ENCODE data around the gene POLD2. TPM values are rescaled to one million over a fixed set of nuclear protein-coding genes. Genes with fewer than 3 reads are reported as not detected.

The POLD2 gene
- total and polyA plus RNA-seq, 2 of the 8 experiments (the other 6 are each of a cell fraction or from before 2014, with no cell fraction given) = 148 to 214 TPM

GRCh38 chr7:44107116-44107960 lies 16.0 kb downstream of the POLD2 start:
- DNase-seq (ENCODE audit: low read depth in 1 of 2, low spot score in 2 of 2) (no peak), FAIRE-seq (no peak)
- 94% methylated on average over 14 of the region's 18 CpGs; no CpG with 5 or more reads in 1 of the 2 experiments for WGBS, 2 experiments (ENCODE audit: extremely low coverage in 1 of 2, insufficient coverage in 1 of 2, insufficient read length in 1 of 2, insufficient replicate concordance in 2 of 2, low coverage in 1 of 2, low lambda C conversion rate in 2 of 2, missing lambda C conversion rate in 1 of 2)
- ChIA-PET CTCF (ENCODE audit: partially characterized antibody) (interaction anchor here (1.0 kb wide), 1 partner anchor 22 kb away, joined by 3 read pairs; no protein-coding TSS in a partner anchor), POLR2A (ENCODE audit: partially characterized antibody) (interaction anchor here (1.1 to 1.4 kb wide), 2 partner anchors 8 to 10 kb away, joined by 4 to 6 read pairs; no protein-coding TSS in a partner anchor)
- Histone ChIP-seq H4K20me1 (replicated peaks in 1 of 2; ENCODE audit: control insufficient read depth in 1 of 2, insufficient read depth in 2 of 2, low read length in 2 of 2) (peaks cover 2 to 5% of the 10 kb centered on the region in 2 experiments), H3K79me1 (ENCODE audit: low read depth, low read length) (peaks cover 4% of the 10 kb centered on the region; the same call in 1 of the 2 replicates), H2AFZ (ENCODE audit: low read length) (no peak overlapping the region), H4K91ac (replicated peaks; ENCODE audit: insufficient read length, low read length) (no peak overlapping the region), H2BK15ac (ENCODE audit: low read length) (no peak overlapping the region), H3K23ac (ENCODE audit: insufficient read length) (no peak overlapping the region), H4K5ac (ENCODE audit: insufficient read length, low read depth, low read length) (no peak overlapping the region), H3K9me3 (ENCODE audit: insufficient read depth in 2 of 2, low read depth in 1 of 2, low read length in 1 of 2) (no peaks in the 10 kb centered on the region), H3K14ac (ENCODE audit: insufficient read length) (no peak overlapping the region), H3K36me3 (ENCODE audit: control insufficient read depth in 2 of 4, insufficient read depth in 4 of 4, low read length in 3 of 4) (no peaks in the 10 kb centered on the region; a peak in 2 of 8 replicates), H2BK12ac (ENCODE audit: low read depth, low read length) (no peak overlapping the region), H3K23me2 (ENCODE audit: low read depth, low read length) (peaks cover 15% of the 10 kb centered on the region), H2BK20ac (ENCODE audit: low read length) (no peak overlapping the region), H3K9ac (replicated peaks in 1 of 4; ENCODE audit: extremely low read depth in 1 of 4, low read depth in 3 of 4, low read length in 3 of 4) (no peak overlapping the region), H3K4ac (replicated peaks; ENCODE audit: insufficient read length, low read depth, low read length) (no peak overlapping the region), H2AK5ac (ENCODE audit: low read depth, low read length) (no peak overlapping the region), H3K27me3 (replicated peaks in 1 of 4; ENCODE audit: control insufficient read depth in 3 of 4, extremely low read depth in 1 of 4, insufficient read depth in 3 of 4, low read length in 3 of 4) (peaks cover 0 to 25% (median 16%) of the 10 kb centered on the region in 4 experiments; a peak in 6 of 7 replicates), H2BK5ac (ENCODE audit: low read depth, low read length) (no peak overlapping the region), H3K27ac (ENCODE audit: low read depth, low read length) (no peak overlapping the region), H3K79me2 (ENCODE audit: control insufficient read depth in 1 of 2, insufficient read depth in 2 of 2, low read length in 2 of 2) (no peaks in the 10 kb centered on the region; a peak in 1 of 4 replicates), H3K4me2 (ENCODE audit: insufficient read depth in 1 of 2, low read depth in 2 of 2, low read length in 2 of 2) (no peak overlapping the region), H3K56ac (replicated peaks; ENCODE audit: insufficient read length, low read depth, low read length) (no peak overlapping the region), H4K8ac (ENCODE audit: extremely low read depth, insufficient read depth, low read length) (no peak overlapping the region), H3K4me3 (ENCODE audit: extremely low read depth in 1 of 4, insufficient read depth in 2 of 4, low read depth in 3 of 4, low read length in 4 of 4) (no peak overlapping the region), H3K18ac (ENCODE audit: extremely low read depth, low read length) (no peak overlapping the region), H3K4me1 (replicated peaks in 1 of 4; ENCODE audit: control insufficient read depth in 3 of 4, insufficient read depth in 4 of 4, low read length in 3 of 4) (peaks cover 0 to 13% (median 9%) of the 10 kb centered on the region in 4 experiments; a peak in 6 of 7 replicates), H2BK120ac (replicated peaks; ENCODE audit: low read depth, low read length) (no peak overlapping the region)
- TF ChIP-seq E2F6 (IDR thresholded peaks at IDR 0.05) (no peak), ATF3 (IDR thresholded peaks at IDR 0.05; ENCODE audit: insufficient read depth, low read depth, low read length) (no peak), HDAC2 (IDR thresholded peaks at IDR 0.05; ENCODE audit: borderline replicate concordance in 1 of 2, low read depth in 2 of 2, low read length in 2 of 2) (no peak), PHF8 (conservative IDR thresholded peaks at IDR 0.05; ENCODE audit: low read depth, low read length) (no peak), TBP (IDR thresholded peaks at IDR 0.05; ENCODE audit: low read depth, low read length) (no peak), TEAD4 (IDR thresholded peaks at IDR 0.05; ENCODE audit: low read depth, low read length) (no peak), SUZ12 (IDR thresholded peaks at IDR 0.05; ENCODE audit: low read length) (no peak), NANOG (IDR thresholded peaks at IDR 0.05; ENCODE audit: insufficient read depth, low read depth, low read length, poor library complexity, severe bottlenecking) (no peak), NRF1 (IDR thresholded peaks at IDR 0.05; ENCODE audit: low read depth, low read length) (no peak), POU5F1 (IDR thresholded peaks at IDR 0.05; ENCODE audit: low read depth, low read length) (no peak)

Data from H1 (cell line).